Calu3 (cell line): ENCODE measurements around the gene UNC5C. TPM values are rescaled to one million over a fixed set of nuclear protein-coding genes. Genes with fewer than 3 reads are reported as not detected.

Experiments used
- BruUV-seq: library from RNA; stranded (reverse); fragments of 400-500 nt; replicated peaks from 2 replicates; lab custom pipeline; 2021; lab: Mats Ljungman, UMichigan
- CTCF ChIA-PET: fragments of 300-600 bp; sonication (Branson Sonifier 250); formaldehyde crosslinking; loops from one replicate; lab custom pipeline; 2022; ENCODE audit warnings: antibody characterized with exemption; lab: Charles Lee
- DNase-seq: peaks from one replicate; pipeline ENCODE4 v3.0.0; 2022
- H3K27ac Mint-ChIP-seq: one replicate; pipeline ENCODE4 v1.8.0; 2022; ENCODE audit warnings: mixed read lengths; ENCODE audit not compliant: unreplicated experiment
- H3K27me3 Mint-ChIP-seq: one replicate; pipeline ENCODE4 v1.8.0; 2022; ENCODE audit warnings: mixed read lengths; ENCODE audit not compliant: unreplicated experiment
- H3K36me3 Mint-ChIP-seq: one replicate; pipeline ENCODE4 v1.8.0; 2022; ENCODE audit warnings: mild to moderate bottlenecking, moderate library complexity, mixed read lengths; ENCODE audit not compliant: insufficient read depth, unreplicated experiment
- H3K4me1 Mint-ChIP-seq: one replicate; pipeline ENCODE4 v1.8.0; 2022; ENCODE audit warnings: mild to moderate bottlenecking, low read depth, mixed read lengths; ENCODE audit not compliant: unreplicated experiment
- H3K4me3 Mint-ChIP-seq: one replicate; pipeline ENCODE4 v1.8.0; 2022; ENCODE audit warnings: mild to moderate bottlenecking, low read depth, moderate library complexity, mixed read lengths; ENCODE audit not compliant: unreplicated experiment
- H3K9me3 Mint-ChIP-seq: one replicate; pipeline ENCODE4 v1.8.0; 2022; ENCODE audit warnings: low read depth, mixed read lengths; ENCODE audit not compliant: unreplicated experiment
- intact Hi-C: fragments of 100-400 bp; cut with micrococcal nuclease; formaldehyde crosslinking; loops from one replicate; pipeline ENCODE4 v1.10.0; 2022; ENCODE audit not compliant: unreplicated experiment
- total RNA-seq: library from RNA; stranded (reverse); gene quantifications from 2 replicates; pipeline ENCODE4 v1.2.3, GENCODE V29; 2022
- TF ChIP-seq, protein P1 (sequence below): fragments of 200-600 bp; IDR thresholded peaks from one replicate; pipeline ENCODE4 v1.8.0; 2022; ENCODE audit warnings: antibody characterized with exemption; ENCODE audit not compliant: unreplicated experiment

UNC5C gene
- total RNA-seq, 1 experiment from 2014 or later: not detected

DNA sequence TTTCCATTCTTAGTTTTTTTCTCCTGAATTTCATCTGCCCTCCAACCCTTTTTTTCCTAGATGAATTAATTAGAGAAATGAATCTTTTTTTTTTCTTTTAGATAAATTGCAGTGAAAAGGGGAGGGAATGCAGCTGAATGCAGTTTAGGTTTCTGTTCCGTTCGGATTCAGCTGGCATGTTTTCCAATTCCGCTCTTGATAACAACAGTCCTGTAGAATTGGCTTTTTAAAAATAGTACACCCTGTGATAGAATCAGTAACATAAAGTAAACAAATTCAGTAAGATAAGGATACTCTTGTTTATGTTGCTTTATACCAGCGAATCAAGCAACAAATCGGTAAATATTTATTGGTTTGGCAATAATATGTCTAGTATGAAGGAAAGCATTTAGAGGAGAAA, 103.5 kb downstream of the UNC5C start:
- BruUV-seq: no TSS peak
- H3K4me1 Mint-ChIP-seq: no peaks in the 10 kb centered on the region
- no peak overlapping the region for H3K27ac Mint-ChIP-seq
- no peaks in the 10 kb centered on the region for H3K9me3 Mint-ChIP-seq
- H3K27me3 Mint-ChIP-seq: no peaks in the 10 kb centered on the region
- CTCF ChIA-PET: no interaction called here
- TF ChIP-seq, protein P1, sequence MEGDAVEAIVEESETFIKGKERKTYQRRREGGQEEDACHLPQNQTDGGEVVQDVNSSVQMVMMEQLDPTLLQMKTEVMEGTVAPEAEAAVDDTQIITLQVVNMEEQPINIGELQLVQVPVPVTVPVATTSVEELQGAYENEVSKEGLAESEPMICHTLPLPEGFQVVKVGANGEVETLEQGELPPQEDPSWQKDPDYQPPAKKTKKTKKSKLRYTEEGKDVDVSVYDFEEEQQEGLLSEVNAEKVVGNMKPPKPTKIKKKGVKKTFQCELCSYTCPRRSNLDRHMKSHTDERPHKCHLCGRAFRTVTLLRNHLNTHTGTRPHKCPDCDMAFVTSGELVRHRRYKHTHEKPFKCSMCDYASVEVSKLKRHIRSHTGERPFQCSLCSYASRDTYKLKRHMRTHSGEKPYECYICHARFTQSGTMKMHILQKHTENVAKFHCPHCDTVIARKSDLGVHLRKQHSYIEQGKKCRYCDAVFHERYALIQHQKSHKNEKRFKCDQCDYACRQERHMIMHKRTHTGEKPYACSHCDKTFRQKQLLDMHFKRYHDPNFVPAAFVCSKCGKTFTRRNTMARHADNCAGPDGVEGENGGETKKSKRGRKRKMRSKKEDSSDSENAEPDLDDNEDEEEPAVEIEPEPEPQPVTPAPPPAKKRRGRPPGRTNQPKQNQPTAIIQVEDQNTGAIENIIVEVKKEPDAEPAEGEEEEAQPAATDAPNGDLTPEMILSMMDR: no peak
- intact Hi-C loops: loop anchor here (10.0 kb wide), 1 partner anchor 210 kb away; no protein-coding TSS in a partner anchor
- DNase-seq: no peak
- H3K36me3 Mint-ChIP-seq: no peaks in the 10 kb centered on the region
- H3K4me3 Mint-ChIP-seq: no peak overlapping the region

DNA sequence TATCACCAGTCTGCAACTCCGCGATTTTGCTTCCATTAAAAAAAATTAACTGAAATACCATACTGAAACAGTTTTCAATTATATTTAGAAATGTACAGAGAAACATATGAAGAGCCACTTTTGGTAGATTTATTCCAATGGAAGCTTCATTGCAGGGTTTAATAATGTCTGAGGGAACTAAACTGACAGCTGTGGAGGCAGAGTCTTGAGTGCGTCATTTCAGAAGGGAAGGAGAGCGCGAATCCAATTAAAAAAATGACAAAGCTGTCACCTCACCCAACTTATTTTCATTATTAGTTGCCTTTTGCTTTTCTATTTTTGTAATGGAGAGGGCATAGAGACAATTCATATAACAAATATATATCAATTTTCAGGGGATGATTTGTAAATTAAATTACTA, 104.0 kb downstream of the UNC5C start:
- TF ChIP-seq, protein P1: no peak
- H3K9me3 Mint-ChIP-seq: no peaks in the 10 kb centered on the region
- no peaks in the 10 kb centered on the region for H3K27me3 Mint-ChIP-seq
- H3K27ac Mint-ChIP-seq: no peak overlapping the region
- H3K4me3 Mint-ChIP-seq: no peak overlapping the region
- no peak for DNase-seq
- no peaks in the 10 kb centered on the region for H3K36me3 Mint-ChIP-seq
- CTCF ChIA-PET: no interaction called here
- H3K4me1 Mint-ChIP-seq: no peaks in the 10 kb centered on the region
- intact Hi-C loops: loop anchor here (10.0 kb wide), 1 partner anchor 210 kb away; no protein-coding TSS in a partner anchor
- no TSS peak for BruUV-seq

- TF ChIP-seq, protein P1: no peak
- Mint-ChIP-seq H3K4me3 (no peak overlapping the region), H3K4me1 (no peaks in the 10 kb centered on the region), H3K27me3 (no peaks in the 10 kb centered on the region), H3K9me3 (no peaks in the 10 kb centered on the region), H3K36me3 (no peaks in the 10 kb centered on the region), H3K27ac (no peak overlapping the region)
- intact Hi-C loops: loop anchor here (10.0 kb wide), 1 partner anchor 205 kb away; no protein-coding TSS in a partner anchor
- CTCF ChIA-PET: no interaction called here
- DNase-seq: no peak
- BruUV-seq: no TSS peak
Observed at GRCh38 chr4:95439896-95440295, 108.9 kb downstream of the UNC5C start.

DNA sequence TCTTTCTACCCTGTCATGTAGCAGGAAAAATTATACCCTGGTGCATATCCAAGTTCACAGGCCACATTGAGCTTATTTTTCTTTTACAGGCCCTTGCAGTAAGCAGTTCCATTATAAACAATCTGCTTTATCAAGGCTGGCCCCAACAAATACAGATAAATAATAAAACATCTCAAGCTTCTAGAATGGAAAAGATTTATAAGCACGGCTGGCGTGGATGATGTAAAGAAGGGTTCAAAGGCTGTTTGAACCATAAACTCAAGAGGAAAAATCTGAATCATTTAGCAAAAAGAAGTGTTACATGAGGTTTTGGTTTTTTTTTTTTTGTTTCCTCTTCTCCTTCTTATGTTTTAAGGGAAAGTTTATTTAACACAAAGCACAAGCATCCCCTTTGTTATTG, 109.7 kb downstream of the UNC5C start:
- no peak overlapping the region for H3K4me3 Mint-ChIP-seq
- no peak for DNase-seq
- H3K9me3 Mint-ChIP-seq: no peaks in the 10 kb centered on the region
- no TSS peak for BruUV-seq
- TF ChIP-seq, protein P1: no peak
- no peak overlapping the region for H3K27ac Mint-ChIP-seq
- CTCF ChIA-PET: no interaction called here
- no peaks in the 10 kb centered on the region for H3K27me3 Mint-ChIP-seq
- intact Hi-C loops: no loop called here
- H3K36me3 Mint-ChIP-seq: no peaks in the 10 kb centered on the region
- H3K4me1 Mint-ChIP-seq: peaks cover 1% of the 10 kb centered on the region
